ENCODE results near the gene ADGRG2.

Gene ADGRG2

DNA sequence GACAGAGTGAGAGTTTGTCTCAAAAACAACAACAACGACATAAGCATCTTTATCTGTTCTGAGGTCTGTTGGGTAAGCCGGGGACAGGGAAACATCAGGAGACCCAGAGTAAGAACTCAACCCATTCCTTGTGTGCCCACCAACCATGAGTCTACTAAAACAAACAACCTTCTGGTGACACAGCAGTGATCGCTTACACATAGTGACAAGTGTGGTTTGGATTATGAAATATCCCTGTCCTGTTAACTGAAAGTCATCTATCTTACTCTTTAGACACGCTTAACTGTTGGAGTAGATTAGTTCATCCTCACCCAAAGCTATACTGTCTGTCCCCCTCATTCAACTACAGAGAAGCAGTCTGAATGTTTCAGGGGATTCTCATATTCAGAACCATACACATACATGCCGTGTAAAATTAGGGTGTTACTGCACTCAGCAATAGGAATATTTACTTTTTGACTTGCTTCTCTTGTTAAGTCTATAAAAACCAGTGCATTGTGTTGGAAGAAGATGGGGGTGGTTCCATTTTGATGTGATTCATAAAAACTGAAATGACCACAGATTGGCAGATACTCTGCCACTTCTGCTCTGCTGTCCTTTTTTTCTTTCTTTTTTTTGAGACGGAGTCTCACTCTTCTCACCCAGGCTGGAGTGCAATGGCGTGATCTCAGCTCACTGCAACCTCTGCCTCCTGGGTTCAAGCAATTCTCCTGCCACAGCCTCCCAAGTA, 165.8 kb downstream of the ADGRG2 start:
- no peak for DNase-seq

DNA sequence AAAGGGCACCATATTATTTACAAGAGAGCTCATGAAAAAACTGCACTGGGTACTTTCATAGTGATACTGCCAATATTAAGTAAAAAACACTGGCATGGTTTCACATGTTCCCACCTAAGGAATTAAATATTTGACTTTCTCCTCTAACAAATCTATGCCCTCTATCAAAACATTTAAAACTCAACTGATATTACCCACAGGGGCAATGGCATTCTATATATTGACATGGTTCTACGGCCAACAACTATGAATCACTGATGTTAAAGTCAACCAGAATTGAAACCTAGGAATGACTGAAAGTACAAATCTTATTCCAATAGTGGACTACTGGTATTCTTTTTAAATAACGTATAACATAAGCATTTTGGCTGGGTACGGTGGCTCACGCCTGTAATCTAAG, 166.6 kb downstream of the ADGRG2 start:
- DNase-seq = no peak

DNA sequence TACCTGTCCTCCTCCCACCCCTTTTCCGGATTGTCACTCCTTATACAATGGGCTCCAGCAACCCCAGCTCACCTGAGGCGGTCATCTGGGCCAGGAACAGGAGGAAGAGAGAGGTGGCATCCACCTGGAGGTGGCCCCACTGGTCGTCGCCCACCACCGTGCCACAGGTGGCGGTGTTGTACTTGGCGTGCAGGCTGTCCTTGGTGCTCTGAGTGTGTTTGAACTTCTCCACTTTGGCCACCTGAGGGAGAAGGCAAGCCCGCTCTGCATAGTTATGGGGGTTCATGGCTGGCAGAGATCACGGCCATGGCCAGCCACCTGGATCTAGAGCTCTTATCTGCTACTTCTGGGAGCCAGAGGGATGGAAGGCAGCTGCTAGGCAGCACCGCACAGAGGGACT, 171.2 kb downstream of the ADGRG2 start:
- no peak for DNase-seq

DNA sequence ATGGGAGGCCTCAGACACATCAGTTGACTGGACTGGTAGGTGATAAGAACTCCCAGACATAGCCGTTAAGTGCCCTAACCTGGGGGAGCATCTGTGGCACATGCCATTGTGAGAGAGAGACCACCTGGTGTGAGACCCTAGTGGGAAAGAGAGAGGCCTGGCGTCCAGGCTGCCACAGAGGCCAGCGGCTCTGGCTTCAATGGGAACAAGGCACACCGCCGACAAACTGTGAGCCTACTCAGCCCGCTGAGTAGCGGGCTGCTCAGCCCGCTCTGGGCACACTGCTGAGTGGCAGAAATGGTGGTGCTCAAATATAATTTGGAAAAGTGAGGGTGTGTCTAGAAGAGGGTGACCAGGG, 172.3 kb downstream of the ADGRG2 start:
- no peak for DNase-seq

DNA sequence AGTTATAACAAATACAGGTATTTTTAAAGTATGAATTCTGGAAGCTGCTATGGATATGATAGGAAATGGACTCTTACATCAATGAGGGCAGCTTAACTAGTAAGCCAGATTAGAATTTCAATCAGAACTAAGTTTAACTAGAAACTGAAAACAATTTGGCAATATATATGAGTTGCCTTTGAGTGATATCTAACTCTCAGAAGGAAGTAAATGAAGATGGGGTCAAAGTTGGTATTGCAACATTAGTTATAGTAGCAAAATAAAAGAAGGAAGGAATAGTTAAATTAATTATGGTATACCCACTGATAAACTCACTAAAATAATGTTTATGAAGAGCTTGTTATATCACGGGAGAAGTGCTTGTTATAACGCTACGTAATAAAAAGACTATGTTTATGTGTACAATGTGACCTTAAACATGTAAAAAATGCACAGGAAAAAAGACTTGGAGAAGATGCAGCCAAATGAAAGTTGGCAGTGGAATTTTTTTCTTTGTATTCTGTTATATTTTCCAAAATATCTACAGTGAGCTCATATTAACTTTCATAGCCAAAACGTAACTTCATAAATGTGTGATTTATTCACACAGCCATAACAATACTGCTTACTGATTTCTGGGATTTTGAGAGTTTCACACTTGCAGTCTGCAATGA, 172.9 kb downstream of the ADGRG2 start:
- DNase-seq = no peak

DNA sequence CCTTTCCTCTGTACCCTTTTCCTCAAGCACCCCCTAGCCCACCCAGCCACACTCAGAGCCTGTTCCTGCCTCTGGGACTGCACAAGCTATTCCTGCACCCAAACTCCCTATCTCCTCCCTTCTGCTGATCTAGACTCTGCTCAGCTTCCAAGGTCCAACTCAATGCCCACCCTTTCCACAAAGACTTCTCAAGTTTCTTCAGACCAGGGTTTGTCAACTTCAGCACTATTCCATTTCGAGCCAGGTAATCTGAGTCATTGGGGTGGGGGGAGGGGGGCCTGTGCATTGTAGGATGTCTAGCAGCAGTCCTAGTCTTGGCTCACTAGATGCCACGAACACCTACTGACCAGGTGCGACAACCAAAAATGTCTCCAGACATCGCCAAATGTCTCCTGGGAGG, 175.7 kb downstream of the ADGRG2 start:
- no peak for DNase-seq

DNA sequence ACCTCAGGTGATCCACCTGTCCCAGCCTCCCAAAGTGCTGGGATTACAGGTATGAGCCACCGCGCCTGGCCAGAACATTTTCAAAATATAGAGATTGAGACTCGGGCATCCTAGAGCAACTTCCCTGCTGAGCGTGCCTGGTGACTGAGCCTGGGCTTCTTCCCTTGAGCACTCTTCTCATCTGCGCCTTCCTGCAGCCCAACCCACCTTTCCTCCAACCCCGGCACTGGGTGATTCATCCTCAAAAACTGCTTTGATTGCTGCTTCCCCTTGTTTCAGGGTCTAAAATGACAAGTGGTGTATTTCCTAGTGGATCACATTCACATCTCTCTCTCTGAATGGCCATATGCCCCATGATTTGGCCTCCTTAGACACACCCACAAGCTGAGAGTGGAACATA, 176.1 kb downstream of the ADGRG2 start:
- DNase-seq = no peak

DNA sequence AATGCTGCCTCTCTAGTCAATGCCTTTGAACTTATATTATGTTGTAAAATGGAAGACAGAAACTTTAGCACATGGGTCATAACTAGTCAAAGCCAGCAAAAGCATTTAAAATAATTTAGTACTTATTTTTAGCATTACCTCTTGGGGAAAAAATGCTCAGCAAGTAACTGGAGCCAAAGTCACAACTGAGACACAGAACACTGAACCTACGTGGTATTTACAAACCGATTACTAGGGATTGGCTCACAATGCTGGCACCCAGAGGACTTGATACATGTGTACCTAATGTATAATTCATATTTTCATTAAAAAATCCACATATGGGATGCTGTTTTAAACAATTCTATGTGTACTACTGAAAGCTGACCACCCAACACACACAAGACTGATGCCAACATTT, 176.8 kb downstream of the ADGRG2 start:
- DNase-seq = no peak

DNA sequence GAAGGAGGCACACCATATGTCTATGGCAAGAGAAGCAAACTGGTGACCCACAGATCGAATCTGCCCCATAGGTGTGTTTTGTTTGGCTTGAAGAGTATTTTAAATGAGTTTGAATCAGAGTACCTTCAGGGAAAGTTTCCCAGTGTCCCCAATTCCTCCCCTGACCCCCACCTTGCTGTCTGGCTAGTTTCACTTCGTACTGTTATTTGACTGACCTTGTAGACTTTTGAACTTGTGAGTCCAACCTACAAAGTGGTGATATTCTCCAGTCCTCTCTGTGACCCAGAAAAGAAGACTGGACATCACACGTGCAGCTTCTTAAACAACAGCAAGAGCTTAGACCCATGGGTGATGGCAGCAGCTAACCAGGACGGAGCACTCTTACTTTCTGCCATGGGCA, 177.8 kb downstream of the ADGRG2 start:
- DNase-seq = no peak

DNA sequence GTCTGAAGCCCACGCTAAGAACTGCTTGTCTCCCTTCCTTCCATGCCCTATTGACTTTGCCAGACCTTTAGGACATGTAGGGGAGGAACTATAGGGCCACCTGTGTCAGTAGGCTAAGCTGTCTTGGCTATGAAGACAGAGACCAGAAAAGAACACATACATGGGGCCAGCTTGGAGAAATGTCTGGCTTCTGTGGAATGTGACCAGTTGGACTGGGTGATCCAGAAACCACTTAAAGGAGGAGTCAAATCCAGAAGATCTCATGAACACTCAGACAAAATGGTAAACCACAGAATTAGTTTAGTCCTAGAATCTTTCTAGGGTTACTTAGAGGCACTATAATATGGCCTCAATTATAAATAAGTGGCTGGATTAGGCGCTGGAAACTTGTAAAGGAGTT, 180.4 kb downstream of the ADGRG2 start:
- no peak for DNase-seq
